Measurements from ENCODE around the gene VEGFB. TPM values are rescaled to one million over a fixed set of nuclear protein-coding genes. Genes with fewer than 3 reads are reported as not detected.
A peak's percentile ranks its signal among the peaks of the same experiment; 100 is the strongest.

VEGFB gene
- total and polyA plus RNA-seq, 2 of the 4 experiments (the other 2 are of a cell fraction) = 3.0 to 25.1 TPM

GRCh38 chr11:64204464-64204989 is 29.9 kb upstream of the VEGFB start (continued):
- peak; percentile 96 for TF ChIP-seq RAD21 (IDR thresholded peaks at IDR 0.05; ENCODE audit: low read length)

DNA sequence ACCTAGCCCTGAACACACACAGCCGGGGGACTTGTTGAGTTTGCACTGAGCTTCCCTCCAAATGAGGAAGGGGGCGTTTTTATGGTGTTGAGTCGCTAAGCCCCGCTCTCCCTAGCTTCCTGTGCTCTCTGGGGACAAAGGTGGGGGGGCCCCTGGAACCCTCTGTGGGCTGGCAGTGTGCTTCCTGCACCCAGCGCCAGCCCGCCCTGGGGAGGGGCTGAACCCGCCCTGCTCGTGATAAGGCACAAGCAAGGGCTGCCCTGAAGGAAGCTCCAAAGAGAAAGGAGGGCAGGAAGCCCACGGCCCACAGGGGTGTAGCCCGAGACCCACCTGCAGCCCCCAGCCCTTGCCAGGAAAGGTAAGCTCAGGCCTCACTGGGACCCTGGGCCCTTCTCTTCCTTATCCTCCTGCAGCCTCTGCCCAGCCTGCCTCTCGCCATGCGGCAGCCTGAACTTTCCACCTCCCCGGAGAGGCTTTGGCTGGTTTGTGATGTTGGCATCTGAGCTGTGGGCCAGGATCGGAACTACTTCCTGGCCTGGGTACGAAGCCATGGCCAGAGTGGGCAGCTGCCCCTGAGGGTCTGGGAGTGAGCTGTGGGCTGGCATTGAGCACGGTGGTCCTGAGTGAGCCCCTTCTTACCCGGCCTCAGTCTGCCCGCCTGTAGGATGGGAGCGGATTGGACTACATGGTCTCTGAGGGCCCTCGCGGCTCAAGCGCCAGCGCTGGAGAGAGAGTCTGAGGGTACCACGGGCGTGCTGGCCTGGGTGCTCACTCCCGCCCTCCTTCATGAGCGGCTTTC is 27.7 kb upstream of the VEGFB start, which contains the start of gene FERMT3:
Gene FERMT3 (plus strand): TSS at position 265 of the 799 bp plus-strand sequence. CDS start 644 bp downstream, outside the sequence.
- no TSS peak for BruUV-seq (replicated peaks)
- POLR2A ChIA-PET (ENCODE audit: unreplicated experiment) = interaction anchor here (1.1 kb wide), 1 partner anchor 8 kb away, joined by 3 read pairs; no protein-coding TSS in a partner anchor
- Histone ChIP-seq H2BK20ac (ENCODE audit: low read depth, low read length) (0 out of 2 replicates have a peak within 1 kb of the TSS, but pooled peaks have one; percentile 8), H2AK5ac (ENCODE audit: low read depth, low read length) (peak within 1 kb of the TSS; percentile 76), H3K4me2 (ENCODE audit: low read depth, low read length) (no peak within 1 kb of the TSS), H3K9me1 (ENCODE audit: insufficient read depth, low read length) (no peaks in the 10 kb centered on the region; the same call in 1 of the 2 replicates), H3K9ac (ENCODE audit: low read depth, low read length) (no peak within 1 kb of the TSS; the same call in 1 of the 2 replicates), H4K91ac (ENCODE audit: insufficient read depth, low read depth, low read length) (peak within 1 kb of the TSS; percentile 94), H3K36me3 (ENCODE audit: control insufficient read depth, insufficient read depth, low read length) (peaks cover 39% of the 10 kb centered on the region), H3K27ac (ENCODE audit: insufficient read depth, low read length) (peak within 1 kb of the TSS; percentile 62), H2AK9ac (replicated peaks; ENCODE audit: low read depth, low read length, poor library complexity) (peak within 1 kb of the TSS; percentile 95), H3K4me1 (ENCODE audit: control insufficient read depth, insufficient read depth, low read length) (peaks cover 10% of the 10 kb centered on the region), H4K8ac (ENCODE audit: low read depth in 2 of 2, low read length in 2 of 2) (peak within 1 kb of the TSS; percentile 88 to 95; a peak in 3 of 4 replicates), H2BK120ac (ENCODE audit: low read depth, low read length) (peak within 1 kb of the TSS; percentile 72), H3K56ac (ENCODE audit: extremely low read depth, insufficient read depth, low read length) (peak within 1 kb of the TSS; percentile 5; the same call in 1 of the 2 replicates), H3K4me3 (ENCODE audit: insufficient read depth, low read depth, low read length) (no peak within 1 kb of the TSS), H3K23ac (ENCODE audit: low read depth, low read length) (peak within 1 kb of the TSS; percentile 46; the same call in 1 of the 2 replicates), H4K20me1 (ENCODE audit: insufficient read depth, low read length) (peaks cover 8% of the 10 kb centered on the region; the same call in 1 of the 2 replicates), H3K14ac (replicated peaks; ENCODE audit: low read depth, low read length) (peak within 1 kb of the TSS; percentile 61), H3K18ac (ENCODE audit: low read depth, low read length) (peak within 1 kb of the TSS; percentile 50; the same call in 1 of the 2 replicates), H2BK5ac (ENCODE audit: low read depth, low read length, poor library complexity, severe bottlenecking) (peak within 1 kb of the TSS; percentile 91), H3K27me3 (ENCODE audit: control insufficient read depth, insufficient read depth, low read length) (no peaks in the 10 kb centered on the region), H2AFZ (replicated peaks; ENCODE audit: low read length, poor library complexity) (peak within 1 kb of the TSS; percentile 94), H3K79me1 (ENCODE audit: low read depth in 1 of 2, low read length in 2 of 2) (peaks cover 0 to 33% of the 10 kb centered on the region in 2 experiments; a peak in 3 of 4 replicates), H4K5ac (ENCODE audit: low read depth, low read length) (peak within 1 kb of the TSS; percentile 92), H3K9me3 (ENCODE audit: control insufficient read depth, insufficient read depth, low read length) (no peaks in the 10 kb centered on the region), H3K4ac (ENCODE audit: low read depth, low read length) (peak within 1 kb of the TSS; percentile 89), H2BK15ac (ENCODE audit: low read depth, low read length) (peak within 1 kb of the TSS; percentile 15; the same call in 1 of the 3 replicates)
- in situ Hi-C loops (cut with MboI; ENCODE audit: low sequenced_read_pairs) = no loop called here
- CTCF ChIA-PET = interaction anchor here (2.0 kb wide), 1 partner anchor 95 kb away, joined by 7 read pairs; no protein-coding TSS in a partner anchor
- TF ChIP-seq BHLHE40 (IDR thresholded peaks at IDR 0.05; ENCODE audit: low read depth, low read length) (no peak), RAD21 (IDR thresholded peaks at IDR 0.05; ENCODE audit: low read length) (no peak)
- dilution Hi-C loops (cut with HindIII; ENCODE audit: low sequenced_read_pairs, unreplicated experiment) = no loop called here
- ATAC-seq (ENCODE audit: low read depth) = no peak
- WGBS, 2 experiments (ENCODE audit: extremely low coverage in 2 of 2, insufficient read length in 1 of 2) = 100% methylated on average over 1 of the region's 27 CpGs; no CpG with 5 or more reads in 1 of the 2 experiments
- intact Hi-C loops (cut with micrococcal nuclease) = loop anchor here (10.0 kb wide), 1 partner anchor 448 kb away; no protein-coding TSS in a partner anchor
- no peak for DNase-seq
